PC-3 (cell line): ENCODE measurements around the gene LUZP1. TPM values are rescaled to one million over a fixed set of nuclear protein-coding genes. Genes with fewer than 3 reads are reported as not detected.

Experiments used
- ATAC-seq: fragments of 200-7000 bp; cut with Tn5 transposase; 2 replicates; pipeline ENCODE4 v1.9.1; 2020; ENCODE audit warnings: mild to moderate bottlenecking, moderate library complexity
- BruUV-seq: library from RNA; stranded (reverse); fragments of 400-500 nt; replicated peaks from 2 replicates; lab custom pipeline; 2021; lab: Mats Ljungman, UMichigan
- CTCF ChIA-PET: fragments of 300-600 bp; sonication (Branson Sonifier 250); formaldehyde crosslinking; loops from one replicate; lab custom pipeline; 2022; ENCODE audit warnings: antibody characterized with exemption; lab: Charles Lee
- POLR2A ChIA-PET: fragments of 300-600 bp; sonication (Branson Sonifier 250); formaldehyde crosslinking; loops from one replicate; lab custom pipeline; 2022; ENCODE audit warnings: antibody characterized with exemption; ENCODE audit not compliant: unreplicated experiment; lab: Charles Lee
- DNase-seq: peaks from one replicate; pipeline ENCODE4 v3.0.0-alpha.2; 2015
- H2AFZ ChIP-seq: fragments of 300-600 bp; sonication (generic); 2 replicates; pipeline ENCODE4 v1.6.0; 2016; ENCODE audit warnings: antibody characterized with exemption, low read length
- H3F3A ChIP-seq: fragments of 300-600 bp; sonication (generic); one replicate; pipeline ENCODE4 v1.6.0; 2017; ENCODE audit warnings: antibody characterized with exemption, low read length, control low read depth, mild to moderate bottlenecking; ENCODE audit not compliant: unreplicated experiment
- H3K27ac ChIP-seq: fragments of 300-600 bp; sonication (generic); 2 replicates; pipeline ENCODE4 v1.5.1; 2016; ENCODE audit warnings: mild to moderate bottlenecking, low read length
- H3K27me3 ChIP-seq: fragments of 300-600 bp; sonication (generic); 2 replicates; pipeline ENCODE4 v1.6.1; 2016; ENCODE audit warnings: low read length, mixed read lengths
- H3K36me3 ChIP-seq: fragments of 300-600 bp; sonication (generic); 2 replicates; pipeline ENCODE4 v1.6.1; 2016; ENCODE audit warnings: low read depth, mixed run types, low read length, mixed read lengths
- H3K4me1 ChIP-seq: fragments of 300-600 bp; sonication (generic); 2 replicates; pipeline ENCODE4 v1.5.1; 2016; ENCODE audit warnings: low read length; ENCODE audit not compliant: insufficient read depth
- H3K4me2 ChIP-seq: fragments of 300-600 bp; sonication (generic); 2 replicates; pipeline ENCODE4 v1.6.0; 2016; ENCODE audit warnings: low read length
- H3K4me3 ChIP-seq: fragments of 300-600 bp; sonication (generic); 2 replicates; pipeline ENCODE4 v1.5.1; 2016; ENCODE audit warnings: mild to moderate bottlenecking, low read length, mixed read lengths
- H3K79me2 ChIP-seq: fragments of 300-600 bp; sonication (generic); 2 replicates; pipeline ENCODE4 v1.6.1; 2017; ENCODE audit warnings: low read length, mixed read lengths
- H3K9ac ChIP-seq: fragments of 300-600 bp; sonication (generic); 2 replicates; pipeline ENCODE4 v1.6.0; 2016; ENCODE audit warnings: mild to moderate bottlenecking, low read length
- H3K9me2 ChIP-seq: fragments of 300-600 bp; sonication (generic); replicated peaks from 2 replicates; pipeline ENCODE4 v1.6.1; 2016; ENCODE audit warnings: mixed run types, low read length, mixed read lengths
- H3K9me3 ChIP-seq: fragments of 300-600 bp; sonication (generic); 2 replicates; pipeline ENCODE4 v1.6.1; 2016; ENCODE audit warnings: low read length, mixed read lengths
- H4K20me1 ChIP-seq: fragments of 300-600 bp; sonication (generic); 2 replicates; pipeline ENCODE4 v1.6.1; 2016; ENCODE audit warnings: low read length, mixed read lengths
- EZH2phosphoT487 ChIP-seq: fragments of 300-600 bp; sonication (generic); IDR thresholded peaks from 2 replicates; pipeline ENCODE4 v1.6.1; 2018; ENCODE audit warnings: mild to moderate bottlenecking, antibody characterized with exemption, low read length, borderline replicate concordance
- intact Hi-C: fragments of 100-400 bp; cut with micrococcal nuclease; formaldehyde crosslinking; loops from 2 replicates; pipeline ENCODE4 v1.9.0; 2023
- microRNA-seq: library from miRNA; unstranded; fragments of <30 nt; microRNA quantifications from one replicate; pipeline ENCODE4 v1.1.0, GENCODE V29; 2020; ENCODE audit not compliant: unreplicated experiment
- total RNA-seq: library from RNA; depleted of rRNA; stranded (reverse); fragments of >200 nt; gene quantifications from 2 replicates; pipeline ENCODE4 v1.2.3, GENCODE V29; 2014; rRNA removed

The LUZP1 gene
- total RNA-seq, 1 experiment from 2014 or later, result 17.8 TPM

GRCh38 chr1:23035823-23036452, 132.7 kb downstream of the LUZP1 start:
- POLR2A ChIA-PET, result no interaction called here
- ATAC-seq, result no peak

More at GRCh38 chr1:23035823-23036452, 132.7 kb downstream of the LUZP1 start:
- DNase-seq, result no peak
- Histone ChIP-seq H3K79me2 (peaks cover 100% of the 10 kb centered on the region), H3K36me3 (peaks cover 16% of the 10 kb centered on the region; the same call in 1 of the 2 replicates), H3K4me2 (no peak overlapping the region), H3K4me1 (peaks cover 5% of the 10 kb centered on the region; the same call in 1 of the 2 replicates), H3K9me2 (no peaks in the 10 kb centered on the region), H3K9me3 (no peaks in the 10 kb centered on the region), H3K9ac (no peak overlapping the region), H4K20me1 (peaks cover 74% of the 10 kb centered on the region), H3F3A (no peaks in the 10 kb centered on the region), H3K4me3 (no peak overlapping the region), H3K27ac (no peak overlapping the region), H3K27me3 (no peaks in the 10 kb centered on the region), H2AFZ (no peak overlapping the region)
- intact Hi-C loops, result no loop called here
- BruUV-seq, result no TSS peak
- CTCF ChIA-PET, result no interaction called here
- TF ChIP-seq EZH2phosphoT487, result no peak

Small RNA genes lying within 50 kb of the gene (microRNA-seq; reads per million reads assigned to microRNA genes)
- gene MIR3115, result 3.0 reads per million, percentile 7 among the genes with 10 or more reads in this experiment
- not detected for gene MIR4419A

Other genes with a start within 250 kb of the LUZP1 start
- gene LACTBL1, start 196.0 kb downstream of the LUZP1 start, total RNA-seq, result not detected in 2 replicates
- not detected in 2 replicates for gene TEX46, start 153.0 kb downstream of the LUZP1 start, total RNA-seq
- 186 and 229 TPM in 2 replicates for gene KDM1A, start 149.4 kb downstream of the LUZP1 start, total RNA-seq
- 1.3 TPM in 2 replicates for gene HTR1D, start 48.6 kb upstream of the LUZP1 start, total RNA-seq
- 141 and 193 TPM in 2 replicates for gene HNRNPR, start 175.4 kb upstream of the LUZP1 start, total RNA-seq
- gene ZNF436, start 201.0 kb upstream of the LUZP1 start, total RNA-seq, result 7.8 and 10.5 TPM in 2 replicates